GM23248 (cell line): ENCODE measurements around the gene FXR2. TPM values are rescaled to one million over a fixed set of nuclear protein-coding genes. Genes with fewer than 3 reads are reported as not detected.
A peak's percentile ranks its signal among the peaks of the same experiment; 100 is the strongest.

Experiments used
- DNase-seq: peaks from one replicate; pipeline ENCODE4 v3.0.0-alpha.2; 2015
- H2AFZ ChIP-seq: fragments of 200-600 bp; sonication (generic); 2 replicates; pipeline ENCODE4 v1.6.1; 2016; ENCODE audit warnings: antibody characterized with exemption
- H3F3A ChIP-seq: fragments of 200-600 bp; sonication (generic); 2 replicates; pipeline ENCODE4 v1.6.1; 2016; ENCODE audit warnings: mild to moderate bottlenecking, antibody characterized with exemption, mixed run types; ENCODE audit not compliant: insufficient read depth
- H3K27ac ChIP-seq: fragments of 200-600 bp; sonication (generic); 2 replicates; pipeline ENCODE4 v1.5.1; 2016; ENCODE audit warnings: mild to moderate bottlenecking
- H3K27me3 ChIP-seq: fragments of 200-600 bp; sonication (generic); replicated peaks from 2 replicates; pipeline ENCODE4 v1.6.1; 2016; ENCODE audit warnings: mild to moderate bottlenecking; ENCODE audit not compliant: insufficient read depth
- H3K36me3 ChIP-seq: fragments of 200-600 bp; sonication (generic); 2 replicates; pipeline ENCODE4 v1.6.1; 2016; ENCODE audit warnings: low read depth, mild to moderate bottlenecking
- H3K4me1 ChIP-seq: fragments of 200-600 bp; sonication (generic); 2 replicates; pipeline ENCODE4 v1.6.1; 2016; ENCODE audit warnings: mild to moderate bottlenecking; ENCODE audit not compliant: insufficient read depth
- H3K4me2 ChIP-seq: fragments of 200-600 bp; sonication (generic); one replicate; pipeline ENCODE4 v1.6.1; 2016; ENCODE audit warnings: mild to moderate bottlenecking; ENCODE audit not compliant: unreplicated experiment
- H3K4me3 ChIP-seq: fragments of 200-600 bp; sonication (generic); 2 replicates; pipeline ENCODE4 v1.5.1; 2016; ENCODE audit warnings: mild to moderate bottlenecking
- H3K79me2 ChIP-seq: fragments of 200-600 bp; sonication (generic); 2 replicates; pipeline ENCODE4 v1.6.1; 2016; ENCODE audit warnings: mild to moderate bottlenecking; ENCODE audit not compliant: insufficient read depth
- H3K9ac ChIP-seq: fragments of 200-600 bp; sonication (generic); 2 replicates; pipeline ENCODE4 v1.6.1; 2016; ENCODE audit warnings: mild to moderate bottlenecking
- H3K9me2 ChIP-seq: fragments of 200-600 bp; sonication (generic); 2 replicates; pipeline ENCODE4 v1.6.1; 2016; ENCODE audit warnings: mixed run types, mild to moderate bottlenecking, moderate library complexity; ENCODE audit not compliant: insufficient read depth
- H3K9me3 ChIP-seq: fragments of 200-600 bp; sonication (generic); one replicate; pipeline ENCODE4 v1.6.1; 2017; ENCODE audit warnings: low read depth
- H4K20me1 ChIP-seq: fragments of 200-600 bp; sonication (generic); 2 replicates; pipeline ENCODE4 v1.6.0; 2016; ENCODE audit not compliant: insufficient read depth
- EZH2 ChIP-seq: fragments of 200-600 bp; sonication (generic); IDR thresholded peaks from 2 replicates; pipeline ENCODE4 v1.6.1; 2018; ENCODE audit warnings: antibody characterized with exemption, mild to moderate bottlenecking; ENCODE audit not compliant: insufficient read depth, poor library complexity, severe bottlenecking
- EZH2phosphoT487 ChIP-seq: fragments of 200-600 bp; sonication (generic); IDR thresholded peaks from 2 replicates; pipeline ENCODE4 v1.6.1; 2018; ENCODE audit warnings: antibody characterized with exemption, moderate library complexity, mild to moderate bottlenecking, low read depth; ENCODE audit not compliant: insufficient read depth
- WGBS, 2 experiments: methylation state at CpG; one replicate each; pipeline ENCODE4 v1.1.6; 2015 to 2017; ENCODE audit warnings: low lambda C conversion rate in 2 of 2, low coverage in 1 of 2; ENCODE audit errors: missing lambda C conversion rate in 2 of 2; 5-methylcytosine and 5-hydroxymethylcytosine counted together
- in situ Hi-C: fragments of 300-500 bp; cut with MboI; formaldehyde crosslinking; loops from 2 replicates; pipeline ENCODE4 v1.15.0; 2020
- polyA plus RNA-seq: library from polyadenylated mRNA; unstranded; fragments of >200 nt; fragmentation: Nextera tagmentation; extraction: Ambion mirVana; gene quantifications from 2 replicates; pipeline ENCODE4 v1.2.1, GENCODE V29; 2016
- total RNA-seq: library from RNA; depleted of rRNA; stranded (reverse); fragments of >200 nt; shearing (Covaris generic); gene quantifications from 2 replicates; pipeline ENCODE4 v1.2.3, GENCODE V29; 2014

Gene FXR2
- total and polyA plus RNA-seq, 2 experiments from 2014 or later = 10.9 to 57.1 TPM

DNA sequence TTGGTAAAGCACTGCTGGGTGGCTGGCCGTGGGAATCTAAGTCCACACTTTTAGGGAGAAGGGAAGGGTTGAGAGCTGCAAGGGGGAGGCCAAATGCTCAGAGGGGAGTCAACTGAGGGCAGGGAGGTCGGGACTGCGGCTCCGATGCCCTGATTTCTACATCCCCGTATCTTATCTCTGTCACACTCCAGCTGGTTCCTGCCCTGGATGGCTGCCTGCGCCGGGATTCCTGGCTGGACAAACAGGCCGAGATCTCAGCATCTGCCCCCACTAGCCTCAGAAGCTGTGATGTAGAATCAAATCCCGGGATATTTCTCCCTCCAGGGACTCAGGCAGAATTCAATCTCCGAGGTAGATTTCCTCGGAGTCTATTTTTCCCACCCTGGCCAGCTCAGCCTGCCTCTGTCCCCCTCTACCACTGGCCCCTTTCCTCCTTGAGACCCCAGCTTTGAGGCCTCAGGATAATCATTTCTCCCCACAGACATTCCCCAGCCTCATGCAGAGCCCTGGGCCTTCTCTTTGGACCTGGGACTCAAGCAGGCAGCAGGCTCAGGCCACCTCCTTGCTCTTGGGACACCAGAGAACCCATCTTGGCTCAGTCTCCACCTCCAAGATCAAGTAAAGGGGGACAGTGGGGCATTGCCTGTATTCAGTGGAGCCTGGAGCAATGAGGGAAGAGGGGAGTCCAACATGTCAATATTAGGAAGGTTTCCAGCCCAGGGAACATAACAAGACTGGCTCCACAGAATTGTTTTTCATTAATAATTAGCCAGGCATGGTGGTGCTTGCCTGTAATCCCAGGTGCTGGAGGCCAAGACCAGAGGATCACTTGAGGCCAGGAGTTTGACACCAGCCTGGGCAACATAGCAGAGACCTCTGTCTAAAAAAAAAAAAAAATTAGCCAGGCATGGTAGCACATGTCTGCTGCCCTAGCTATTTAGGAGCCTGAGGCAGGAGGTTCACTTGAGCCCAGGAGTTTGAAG is 17.0 kb upstream of the FXR2 start:
- WGBS, 2 experiments = 67 to 73% methylated on average over 11 of the region's 11 CpGs
- H3K9me3 ChIP-seq = no peaks in the 10 kb centered on the region
- no peak overlapping the region for H2AFZ ChIP-seq

DNA sequence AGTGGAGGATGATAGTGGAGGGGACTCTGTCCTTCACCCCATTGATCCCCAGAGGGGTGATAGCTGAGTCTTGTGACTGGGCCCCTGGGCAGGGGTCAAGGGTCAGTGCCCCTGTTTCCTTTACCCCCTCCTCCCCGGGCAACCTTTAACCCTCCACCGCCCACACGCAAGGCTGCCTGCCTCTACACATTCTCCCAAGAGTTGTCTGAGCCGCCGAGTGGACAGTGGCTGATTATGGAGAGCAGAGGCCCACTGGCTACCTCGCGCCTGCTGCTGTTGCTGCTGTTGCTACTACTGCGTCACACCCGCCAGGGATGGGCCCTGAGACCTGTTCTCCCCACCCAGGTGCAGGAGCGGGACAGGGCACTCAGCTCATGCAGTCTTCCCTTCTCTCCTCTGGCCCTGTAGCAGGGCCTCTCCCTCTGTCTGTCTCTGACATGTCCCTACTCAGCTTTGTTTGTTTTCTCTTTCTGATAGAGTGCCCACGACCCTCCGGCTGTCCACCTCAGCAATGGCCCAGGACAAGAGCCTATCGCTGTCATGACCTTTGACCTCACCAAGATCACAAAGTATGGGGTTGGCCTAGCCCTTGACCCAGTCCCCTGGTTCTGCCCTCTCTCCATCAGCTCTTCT is 15.4 kb upstream of the FXR2 start, which contains the start of gene SHBG:
Gene SHBG, plus strand, starts transcription at position 197 of the 633 bp plus-strand sequence. Its CDS starts 38 bp downstream, at position 235.
- H3K79me2 ChIP-seq = peaks cover 12% of the 10 kb centered on the region
- H3K27ac ChIP-seq = no peak within 1 kb of the TSS
- H3K4me1 ChIP-seq = no peaks in the 10 kb centered on the region
- DNase-seq = no peak
- H3K9ac ChIP-seq = no peak within 1 kb of the TSS
- no peaks in the 10 kb centered on the region for H4K20me1 ChIP-seq
- in situ Hi-C loops = loop anchor here (10.0 kb wide), 1 partner anchor 155 kb away; no protein-coding TSS in a partner anchor
- H3K27me3 ChIP-seq = no peaks in the 10 kb centered on the region
- H3F3A ChIP-seq = no peaks in the 10 kb centered on the region
- H2AFZ ChIP-seq = no peak within 1 kb of the TSS
- H3K9me3 ChIP-seq = no peaks in the 10 kb centered on the region
- WGBS, 2 experiments = 74 to 82% methylated on average over 11 to 13 of the region's 13 CpGs
- H3K9me2 ChIP-seq = no peaks in the 10 kb centered on the region
- no peak within 1 kb of the TSS for H3K4me2 ChIP-seq
- H3K4me3 ChIP-seq = no peak within 1 kb of the TSS
- no peaks in the 10 kb centered on the region for H3K36me3 ChIP-seq
- TF ChIP-seq EZH2 (no peak), EZH2phosphoT487 (no peak)

More for the DNA sequence above, 17.0 kb upstream of the FXR2 start:
- Histone ChIP-seq H4K20me1 (no peaks in the 10 kb centered on the region), H3K9me2 (no peaks in the 10 kb centered on the region), H3K27me3 (no peaks in the 10 kb centered on the region), H3K4me2 (no peak overlapping the region), H3F3A (no peaks in the 10 kb centered on the region), H3K9ac (no peak overlapping the region), H3K27ac (no peak overlapping the region), H3K4me1 (no peaks in the 10 kb centered on the region), H3K36me3 (no peaks in the 10 kb centered on the region), H3K4me3 (no peak overlapping the region), H3K79me2 (peaks cover 5% of the 10 kb centered on the region)
- no peak for TF ChIP-seq EZH2
- no peak for TF ChIP-seq EZH2phosphoT487
- in situ Hi-C loops = loop anchor here (10.0 kb wide), 1 partner anchor 153 kb away; no protein-coding TSS in a partner anchor
- no peak for DNase-seq

DNA sequence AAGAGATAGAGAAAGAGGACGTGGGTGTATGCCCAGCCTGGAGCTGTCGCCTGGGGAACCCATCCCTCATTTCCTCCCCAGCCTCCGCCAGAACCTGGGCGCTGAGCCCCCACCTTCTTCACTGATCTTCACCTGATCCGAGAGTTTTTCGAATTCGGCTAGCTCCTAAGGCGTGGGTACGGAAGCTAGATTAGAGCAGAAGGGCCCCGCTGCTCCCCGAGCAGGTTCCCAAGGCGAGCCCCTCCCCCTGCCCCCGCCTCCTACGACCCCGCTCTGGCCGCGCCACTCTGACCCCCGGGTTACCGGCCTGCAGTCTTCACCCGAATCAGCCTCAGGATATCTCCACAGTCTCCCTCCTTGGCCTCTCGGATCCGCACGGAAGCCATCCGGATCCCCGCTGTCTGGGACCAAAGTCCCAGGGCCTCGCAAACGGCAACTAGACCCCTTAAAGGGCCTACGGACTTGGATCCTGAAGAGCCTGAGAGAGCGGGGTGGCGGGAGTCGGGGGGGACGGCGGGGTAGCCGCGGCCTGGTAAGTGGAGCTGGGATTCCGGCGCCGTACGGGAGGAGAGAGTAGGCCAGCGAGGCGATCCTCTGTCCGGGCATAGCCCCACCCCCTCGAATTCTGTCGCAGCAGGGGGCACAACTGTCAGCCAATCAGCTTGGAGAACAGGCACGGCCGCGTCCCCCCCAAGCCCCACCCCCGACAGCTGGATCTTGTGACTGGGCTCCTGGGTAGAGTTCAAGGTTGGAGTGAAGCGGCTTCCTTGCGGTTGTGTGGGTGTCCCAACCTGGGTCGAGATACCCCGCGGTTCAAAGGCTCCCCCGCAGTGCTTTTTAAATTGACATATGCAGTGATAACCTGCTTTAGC is 12.8 kb upstream of the FXR2 start, which contains the start of gene SAT2:
Gene SAT2, minus strand, starts transcription at position 572 of the 872 bp plus-strand sequence. Its CDS starts 186 bp downstream, at position 386.
- Histone ChIP-seq H3K27me3 (no peaks in the 10 kb centered on the region), H2AFZ (peak within 1 kb of the TSS; percentile 89), H3K9ac (peak within 1 kb of the TSS; percentile 99), H3K4me2 (peak within 1 kb of the TSS; percentile 90), H3K4me1 (no peaks in the 10 kb centered on the region), H3K36me3 (no peaks in the 10 kb centered on the region), H3K27ac (peak within 1 kb of the TSS; percentile 88), H3F3A (no peaks in the 10 kb centered on the region), H3K79me2 (peaks cover 12% of the 10 kb centered on the region), H3K9me3 (no peaks in the 10 kb centered on the region), H4K20me1 (no peaks in the 10 kb centered on the region), H3K9me2 (no peaks in the 10 kb centered on the region), H3K4me3 (peak within 1 kb of the TSS; percentile 99)
- WGBS, 2 experiments = 2 to 3% methylated on average over 41 to 52 of the region's 54 CpGs
- in situ Hi-C loops = no loop called here
- TF ChIP-seq EZH2 (no peak), EZH2phosphoT487 (no peak)
- peak; percentile 96 for DNase-seq
